GM19193 (cell line): ENCODE results near the gene RPGRIP1L.

Source experiments
- POLR2A ChIP-seq: IDR thresholded peaks from 4 replicates; pipeline ENCODE4 v1.6.1; 2011; ENCODE audit not compliant: insufficient read depth, insufficient read length; ENCODE audit errors: extremely low read depth

The RPGRIP1L gene

DNA sequence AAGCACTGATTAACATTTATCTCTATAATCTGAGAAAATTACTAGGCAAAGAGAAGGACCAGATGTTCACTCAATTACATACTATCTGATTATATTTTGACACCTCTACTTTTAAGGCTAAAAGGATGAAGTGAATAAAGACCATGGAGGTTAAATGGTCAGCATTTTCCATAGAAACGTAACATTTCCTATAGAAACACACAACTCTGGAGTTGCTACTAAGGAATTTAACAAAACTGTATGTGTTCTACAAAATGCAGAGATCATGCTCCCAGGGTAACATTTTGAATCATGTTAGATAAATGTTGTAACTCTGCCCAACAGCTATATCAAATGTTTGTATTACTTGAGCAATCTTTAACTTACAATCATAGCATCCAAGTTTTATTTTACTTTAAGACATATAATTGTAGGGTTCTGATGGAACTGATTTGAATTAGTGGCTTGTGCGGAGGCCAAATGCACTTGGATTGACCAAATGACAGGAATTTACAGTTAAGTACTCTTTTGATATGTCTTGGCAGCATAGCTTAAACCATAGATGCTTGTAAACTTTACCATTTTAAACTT is 97.7 kb downstream of the RPGRIP1L start:
- TF ChIP-seq POLR2A, result no peak

DNA sequence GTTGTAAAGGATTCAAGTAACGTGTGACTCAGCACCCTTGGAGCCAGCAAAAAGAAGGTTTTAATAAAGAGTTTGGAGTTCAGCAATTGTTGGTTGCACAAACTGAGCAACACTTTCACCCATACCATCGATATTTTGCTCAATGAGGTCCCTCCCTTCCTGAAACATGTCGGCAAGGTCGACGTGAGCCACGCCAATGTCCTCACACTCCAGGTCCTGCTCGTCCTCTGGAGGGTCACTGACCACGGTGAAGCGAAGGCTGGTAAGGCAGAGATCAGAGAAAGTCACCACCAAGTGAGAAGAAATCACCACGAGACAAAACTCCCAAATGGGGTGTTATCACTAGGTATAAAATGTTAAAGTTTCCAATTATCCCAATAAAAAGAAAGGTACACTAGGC is 98.3 kb downstream of the RPGRIP1L start:
- no peak for TF ChIP-seq POLR2A

DNA sequence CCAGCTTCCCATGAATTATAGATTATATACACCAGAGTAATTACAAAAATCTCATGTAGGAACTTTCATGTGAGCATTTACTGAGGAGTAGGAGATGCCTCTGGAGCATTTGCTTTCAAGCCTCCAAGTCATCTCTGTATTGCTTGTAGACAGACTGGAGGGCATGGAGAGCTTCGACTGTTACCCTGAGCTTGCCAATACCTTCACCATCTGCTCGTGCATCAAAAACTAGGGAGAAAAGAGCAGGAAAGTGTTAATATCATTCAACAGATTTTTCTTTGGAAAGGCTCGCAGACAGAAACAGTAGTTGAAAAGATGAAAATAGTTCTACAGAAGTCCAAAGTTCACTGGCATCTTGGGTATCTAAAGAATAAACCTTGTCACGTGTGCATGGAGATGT is 101.7 kb downstream of the RPGRIP1L start:
- TF ChIP-seq POLR2A, result no peak

DNA sequence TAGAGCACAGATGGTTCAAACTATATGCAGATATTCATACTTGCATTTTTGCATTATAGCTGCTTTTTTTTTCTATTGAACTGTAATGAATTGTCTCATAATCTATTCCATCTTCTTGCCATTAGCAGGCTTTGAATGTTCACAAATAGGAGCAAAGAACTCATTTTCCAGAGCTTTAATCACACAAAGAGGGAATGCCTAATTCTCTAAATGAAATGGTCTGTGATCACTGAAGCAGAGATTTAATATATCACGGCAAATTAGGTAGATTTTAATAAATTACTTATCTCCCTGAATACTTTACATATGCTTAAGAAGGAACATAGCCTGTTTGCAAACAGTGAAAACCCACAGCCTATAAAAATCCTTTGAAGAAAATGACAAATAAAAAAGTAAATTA is 103.0 kb downstream of the RPGRIP1L start:
- no peak for TF ChIP-seq POLR2A

DNA sequence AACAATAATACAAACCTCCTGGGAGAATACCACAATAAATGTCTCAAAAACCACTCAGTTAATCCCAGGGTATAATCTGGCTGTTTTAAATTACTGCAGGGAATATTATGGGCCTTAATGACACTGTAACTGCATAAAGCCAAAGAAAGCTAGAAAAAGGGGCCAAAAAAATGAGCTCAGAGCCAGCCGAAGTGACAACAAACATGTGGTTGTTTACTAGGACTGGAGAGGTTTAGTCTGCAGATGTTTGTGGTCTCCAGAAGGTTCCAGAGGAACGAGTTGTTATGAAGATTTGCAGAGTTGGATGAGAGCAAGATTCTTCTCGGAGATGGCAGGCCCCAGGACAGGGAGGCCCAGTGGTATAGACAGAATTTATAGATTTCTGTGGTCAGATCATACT is 103.5 kb downstream of the RPGRIP1L start:
- TF ChIP-seq POLR2A, result no peak

DNA sequence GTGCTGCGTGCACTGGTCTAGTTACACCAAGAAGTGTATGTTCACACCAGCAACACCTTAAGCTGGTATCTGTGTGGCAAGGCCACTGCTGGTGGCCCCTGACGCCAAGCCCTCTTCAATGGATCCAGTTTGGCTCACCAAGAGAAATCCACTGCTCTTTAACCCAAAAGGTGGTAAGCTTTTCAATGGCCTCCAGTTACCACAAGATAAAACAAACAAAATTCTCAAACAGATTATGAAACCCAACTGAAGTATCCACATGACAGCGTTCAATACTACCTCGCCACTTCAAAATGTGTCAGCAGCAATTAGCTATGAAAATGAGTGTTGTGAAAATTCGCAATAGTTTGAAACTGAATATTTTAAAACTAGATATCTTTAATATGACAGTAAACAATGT is 104.1 kb downstream of the RPGRIP1L start:
- no peak for TF ChIP-seq POLR2A

DNA sequence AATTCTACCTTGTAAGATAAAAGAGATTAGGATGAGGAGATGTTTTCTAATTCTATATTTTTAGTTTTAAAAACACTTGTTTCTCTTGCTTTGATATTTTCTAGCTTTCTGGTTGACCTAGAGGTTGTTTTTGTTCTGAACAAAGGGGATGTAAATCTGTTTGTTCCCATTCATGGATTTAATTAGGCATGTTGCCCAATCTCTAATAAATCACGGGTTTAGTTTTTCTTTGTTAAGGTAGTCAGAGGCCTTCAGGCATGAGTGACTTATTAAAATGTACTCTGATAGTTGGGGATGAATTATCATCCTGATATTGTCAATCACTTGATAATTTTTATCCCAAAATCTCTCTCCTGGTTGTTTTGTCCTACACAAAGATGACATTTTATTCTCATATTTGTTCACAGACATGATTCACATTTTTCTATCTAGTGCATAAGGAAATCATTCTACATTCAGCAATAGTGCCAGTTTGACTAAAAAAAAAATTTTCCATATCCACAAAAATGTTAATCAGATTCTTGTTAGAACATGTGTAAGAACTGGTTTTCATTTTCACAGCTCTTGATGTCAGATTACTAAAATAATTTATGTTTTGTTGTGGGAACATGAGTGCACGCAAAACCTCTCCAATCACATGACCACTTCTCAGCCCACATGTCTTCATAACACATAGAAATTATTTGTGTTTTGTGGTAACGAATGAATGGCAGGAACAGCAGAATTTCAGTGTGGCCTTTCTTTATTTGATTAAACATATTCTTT is 105.0 kb downstream of the RPGRIP1L start:
- TF ChIP-seq POLR2A, result no peak

DNA sequence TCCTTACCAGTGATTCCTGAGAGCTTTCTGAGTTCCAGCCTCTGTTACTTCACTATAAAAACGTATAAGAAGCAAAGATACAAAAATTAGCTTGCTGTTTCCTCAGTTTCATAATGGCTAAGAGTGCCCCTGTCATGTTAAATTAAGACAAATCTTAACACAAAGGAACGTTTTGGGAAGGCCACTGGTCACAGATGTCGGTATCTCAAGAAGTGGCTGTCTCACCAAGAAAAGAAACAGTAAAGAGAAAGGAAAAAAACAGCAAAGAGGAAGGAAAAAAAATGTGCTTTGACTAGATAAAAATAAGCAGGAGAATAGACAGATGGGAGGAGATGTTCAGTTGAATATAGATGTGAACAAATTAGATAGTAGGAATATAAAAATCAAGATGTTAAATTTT is 105.9 kb downstream of the RPGRIP1L start:
- no peak for TF ChIP-seq POLR2A

DNA sequence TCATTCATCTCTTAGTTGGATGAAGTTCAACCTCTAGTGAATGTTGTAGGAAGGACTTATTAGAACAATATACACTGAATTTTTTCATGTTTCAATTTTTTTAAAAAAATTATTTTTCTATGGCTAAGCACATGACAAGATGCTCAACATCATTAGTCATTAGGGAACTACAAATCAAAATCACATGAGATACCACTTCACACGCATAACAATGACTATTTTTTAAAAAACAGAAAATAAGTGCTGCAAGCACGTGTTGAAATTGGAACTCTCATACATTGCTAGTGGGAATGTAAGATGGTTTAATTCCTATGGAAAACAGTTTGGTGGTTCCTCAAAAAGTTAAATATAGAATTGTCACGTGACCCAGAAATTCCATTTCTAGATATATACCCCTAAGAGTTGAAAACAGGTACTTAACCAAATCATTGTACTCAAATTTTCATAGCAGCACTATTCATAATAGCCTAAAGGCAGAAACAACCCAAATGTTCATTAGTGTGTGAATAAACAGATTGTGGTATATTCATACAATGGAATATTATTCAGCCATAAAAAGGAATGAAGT is 115.5 kb downstream of the RPGRIP1L start:
- no peak for TF ChIP-seq POLR2A

DNA sequence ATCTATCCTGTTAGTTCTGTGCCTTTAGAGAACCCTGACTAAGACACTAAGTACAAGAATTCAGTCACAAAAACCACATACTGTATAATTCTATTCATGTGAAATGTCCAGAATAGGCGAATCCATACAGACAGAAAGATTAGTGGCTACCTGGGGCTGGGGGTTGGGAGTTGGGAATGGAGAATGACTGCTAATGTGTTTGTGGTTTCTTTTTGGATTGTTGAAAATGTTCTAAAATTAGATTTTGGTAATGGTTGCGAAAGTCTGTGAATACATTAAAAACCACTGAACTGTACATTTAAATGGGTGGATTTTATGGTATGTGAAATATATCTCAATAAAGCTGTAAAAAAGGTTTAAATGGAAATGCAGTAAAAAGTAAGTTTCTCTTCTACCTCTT is 120.3 kb downstream of the RPGRIP1L start:
- no peak for TF ChIP-seq POLR2A

DNA sequence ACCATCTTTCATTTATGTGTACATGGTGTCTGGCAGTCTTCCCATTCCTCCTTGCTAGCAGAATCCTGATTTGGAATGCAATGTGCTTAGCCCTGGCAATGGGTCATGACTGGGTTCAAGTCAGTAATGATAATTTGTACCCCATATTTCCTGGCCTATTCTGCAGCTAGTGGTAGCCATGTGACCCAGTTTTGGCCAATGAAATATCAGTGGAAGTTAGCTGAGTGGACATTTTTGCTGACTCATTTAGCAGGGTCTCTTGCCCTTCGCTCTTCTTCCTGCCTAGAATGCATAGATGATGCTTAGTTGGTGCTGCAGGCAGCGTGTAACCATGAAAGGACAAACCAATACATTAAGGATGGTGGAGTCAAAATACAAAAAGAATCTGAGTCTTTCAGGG is 121.9 kb downstream of the RPGRIP1L start:
- no peak for TF ChIP-seq POLR2A

DNA sequence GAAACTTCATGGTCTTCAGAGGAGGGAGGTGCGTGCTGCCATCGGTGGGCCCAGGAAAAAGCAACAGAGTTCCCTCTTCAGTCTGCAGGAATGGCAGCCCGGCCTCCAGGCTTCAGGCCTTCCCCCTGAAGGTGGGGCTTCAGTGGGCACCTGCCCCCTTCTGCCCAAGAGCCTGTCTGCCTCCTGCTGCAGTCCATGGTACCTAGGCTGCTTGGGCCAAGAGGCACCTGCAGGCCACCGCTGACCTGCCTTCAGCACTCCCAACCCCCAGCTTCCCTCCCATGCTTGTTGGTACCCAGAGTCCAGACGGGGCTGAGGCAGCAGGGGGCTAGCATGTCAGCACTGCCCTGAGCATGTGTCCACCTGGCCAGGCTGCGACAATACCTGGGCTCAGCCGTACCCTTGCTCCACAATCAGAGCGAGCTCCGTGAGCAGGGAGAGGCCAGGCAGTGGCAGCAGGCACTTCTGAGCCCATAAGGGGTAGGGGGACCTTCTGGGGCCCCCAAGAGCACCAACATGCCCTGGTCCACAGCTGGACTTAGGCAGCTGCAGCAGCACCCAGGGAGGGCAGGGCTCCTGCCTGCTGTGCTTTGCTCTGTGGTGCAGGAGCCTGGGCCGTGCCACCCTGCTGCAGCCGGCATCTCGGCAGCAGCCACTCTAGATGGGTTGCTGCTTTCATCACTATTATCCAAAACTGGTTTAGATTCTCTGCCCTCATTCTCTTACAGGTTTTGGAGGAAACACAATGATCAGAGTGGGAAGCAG is 123.4 kb downstream of the RPGRIP1L start:
- TF ChIP-seq POLR2A, result no peak

DNA sequence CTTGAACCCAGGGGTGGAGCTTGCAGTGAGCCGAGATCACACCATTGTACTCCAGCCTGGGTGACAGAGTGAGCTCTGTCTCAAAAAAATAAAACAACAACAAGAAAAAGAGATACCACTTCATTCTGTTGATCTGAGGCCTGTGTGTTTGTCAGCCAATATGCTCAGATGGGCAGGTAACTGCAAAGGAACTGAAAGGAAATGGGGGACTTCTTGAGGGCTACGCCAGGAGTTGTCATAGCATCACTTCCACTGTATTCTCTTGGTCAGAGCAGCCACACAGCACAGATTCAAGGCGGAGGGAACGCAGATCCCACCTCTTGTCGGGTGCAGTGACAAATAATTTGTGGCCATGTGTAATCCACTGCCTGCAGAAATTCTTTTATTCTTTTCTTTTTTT is 126.8 kb downstream of the RPGRIP1L start:
- TF ChIP-seq POLR2A, result no peak

DNA sequence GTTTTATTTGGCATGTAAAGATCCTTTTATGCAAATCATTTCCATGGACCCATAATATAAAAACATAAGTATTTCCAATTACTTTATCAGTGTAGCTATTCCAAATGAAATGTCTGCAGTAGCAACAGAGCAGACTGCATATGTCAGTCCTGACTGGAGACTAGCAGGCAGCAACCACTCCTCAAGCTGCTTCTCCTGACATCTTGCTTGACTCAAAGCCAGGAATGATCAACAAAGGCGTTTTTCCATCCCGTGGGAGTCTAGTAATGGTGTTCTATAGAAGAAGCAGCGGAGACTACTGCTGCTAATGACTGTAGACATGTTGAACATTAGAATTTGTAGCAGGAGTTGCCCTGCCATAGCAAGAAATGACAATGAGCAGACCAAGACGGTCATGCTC is 127.4 kb downstream of the RPGRIP1L start:
- no peak for TF ChIP-seq POLR2A

DNA sequence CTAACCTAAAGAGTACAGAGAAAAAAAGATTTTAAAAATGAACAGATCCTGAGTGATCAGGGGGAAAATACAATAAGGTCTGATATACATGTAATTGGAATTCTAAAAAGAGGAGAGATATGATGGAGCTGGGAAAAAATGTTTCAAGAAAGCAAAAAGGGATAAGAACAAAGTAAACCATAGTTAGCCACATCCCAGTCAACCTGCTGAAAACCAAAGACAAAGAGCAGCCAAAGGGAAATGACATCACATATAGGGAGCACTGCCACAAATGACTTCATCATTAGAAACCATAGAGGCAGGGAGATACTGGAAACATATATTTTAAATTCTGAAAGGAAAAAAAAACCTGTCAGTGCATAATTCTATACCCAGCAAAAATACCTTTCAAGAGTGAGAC is 131.9 kb downstream of the RPGRIP1L start:
- no peak for TF ChIP-seq POLR2A

DNA sequence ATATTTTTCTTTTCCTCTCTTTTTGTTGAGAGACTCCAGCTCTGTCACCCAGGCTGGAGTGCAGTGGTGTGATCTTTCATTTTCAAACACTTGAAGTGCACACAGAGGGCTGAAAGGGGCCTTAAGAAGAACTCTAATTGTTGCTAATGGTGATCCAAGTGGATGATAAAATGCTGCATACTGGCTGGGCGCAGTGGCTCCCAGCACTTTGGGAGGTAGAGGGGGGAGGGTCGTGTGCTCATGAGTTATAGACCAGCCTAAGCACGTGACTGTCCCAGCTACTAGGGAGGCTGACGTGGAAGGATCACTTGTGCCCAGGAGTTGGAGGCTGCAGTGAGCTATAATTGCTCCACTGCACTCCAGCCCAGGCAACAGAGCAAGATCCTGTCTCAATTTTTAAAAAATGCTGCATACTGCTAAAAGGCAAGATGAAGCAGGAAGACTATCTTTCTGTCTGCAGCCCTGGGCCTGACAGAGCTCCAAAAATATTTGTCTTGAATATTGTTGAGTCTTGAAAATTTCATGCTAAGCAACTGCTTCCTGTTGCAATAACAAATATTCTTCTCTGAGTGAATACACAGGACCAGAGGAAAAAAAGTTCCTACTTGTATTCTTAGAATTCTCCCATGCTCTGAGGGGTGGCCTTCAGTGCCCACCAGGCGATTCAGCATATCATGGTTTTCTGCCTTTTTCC is 137.0 kb downstream of the RPGRIP1L start:
- TF ChIP-seq POLR2A, result no peak

DNA sequence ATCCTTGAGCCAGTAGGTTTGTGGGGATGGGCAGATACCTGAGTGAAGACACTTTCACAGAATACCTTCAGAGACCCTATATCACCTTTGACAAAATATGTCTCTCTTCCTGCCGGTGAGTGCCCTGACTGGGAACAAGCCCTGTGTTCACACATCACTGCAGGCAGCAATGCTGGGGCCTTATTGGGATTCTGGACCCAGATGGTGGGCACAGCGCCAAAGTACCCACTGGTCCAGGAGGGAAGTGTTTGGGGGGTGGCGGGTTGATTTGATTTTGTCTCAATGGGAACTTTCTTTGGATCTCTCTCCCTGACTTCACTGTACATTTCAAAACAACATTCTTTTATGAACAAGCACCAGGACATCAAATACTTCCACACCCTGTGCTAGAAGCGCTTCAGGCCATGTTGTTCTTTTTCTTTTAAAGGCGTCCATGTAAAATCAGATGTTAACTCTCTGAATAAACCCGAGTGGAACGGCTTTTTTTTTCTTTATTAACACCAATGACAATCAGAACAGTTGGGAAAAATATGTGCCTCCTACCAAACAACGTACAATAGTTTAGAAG is 138.3 kb downstream of the RPGRIP1L start:
- no peak for TF ChIP-seq POLR2A
